ENCODE measurements around the gene GIPC3. TPM values are rescaled to one million over a fixed set of nuclear protein-coding genes. Genes with fewer than 3 reads are reported as not detected.

The GIPC3 gene
- total RNA-seq, 2 experiments from 2014 or later = 0.20 to 0.29 TPM

- Mint-ChIP-seq H3K9me3 (no peaks in the 10 kb centered on the region), H3K36me3 (ENCODE audit: low read depth) (no peaks in the 10 kb centered on the region), H3K27ac (no peak overlapping the region), H3K4me1 (ENCODE audit: low read depth) (peaks cover 3% of the 10 kb centered on the region), H3K4me3 (no peak overlapping the region), H3K27me3 (ENCODE audit: low read depth) (no peaks in the 10 kb centered on the region)
- CTCF ChIA-PET = no interaction called here
- intact Hi-C loops (cut with micrococcal nuclease) = no loop called here
- no peak for DNase-seq
These were observed 46.8 kb downstream of the GIPC3 start for GRCh38 chr19:3632098-3632497.

- Mint-ChIP-seq H3K4me3 (no peak overlapping the region), H3K27ac (no peak overlapping the region), H3K27me3 (ENCODE audit: low read depth) (no peaks in the 10 kb centered on the region), H3K9me3 (no peaks in the 10 kb centered on the region), H3K4me1 (ENCODE audit: low read depth) (no peaks in the 10 kb centered on the region), H3K36me3 (ENCODE audit: low read depth) (no peaks in the 10 kb centered on the region)
- intact Hi-C loops (cut with micrococcal nuclease) = no loop called here
- DNase-seq = no peak
- CTCF ChIA-PET = no interaction called here
These were observed 47.7 kb downstream of the GIPC3 start for GRCh38 chr19:3632739-3633558.

- Mint-ChIP-seq H3K9me3 (no peaks in the 10 kb centered on the region), H3K4me1 (ENCODE audit: low read depth) (no peaks in the 10 kb centered on the region), H3K27me3 (ENCODE audit: low read depth) (no peaks in the 10 kb centered on the region), H3K36me3 (ENCODE audit: low read depth) (peaks cover 2% of the 10 kb centered on the region), H3K27ac (no peak overlapping the region), H3K4me3 (no peak overlapping the region)
- CTCF ChIA-PET = no interaction called here
- intact Hi-C loops (cut with micrococcal nuclease) = no loop called here
- no peak for DNase-seq
These were observed 48.3 kb downstream of the GIPC3 start for GRCh38 chr19:3633559-3633988.

GRCh38 chr19:3634496-3635045, 49.3 kb downstream of the GIPC3 start:
- intact Hi-C loops (cut with micrococcal nuclease) = no loop called here
- Mint-ChIP-seq H3K36me3 (ENCODE audit: low read depth) (peaks cover 3% of the 10 kb centered on the region), H3K27me3 (ENCODE audit: low read depth) (no peaks in the 10 kb centered on the region), H3K27ac (no peak overlapping the region), H3K4me3 (no peak overlapping the region), H3K9me3 (no peaks in the 10 kb centered on the region), H3K4me1 (ENCODE audit: low read depth) (no peaks in the 10 kb centered on the region)
- DNase-seq = no peak
- CTCF ChIA-PET = no interaction called here

GRCh38 chr19:3636506-3636905, 51.2 kb downstream of the GIPC3 start:
- H3K9me3 Mint-ChIP-seq = no peaks in the 10 kb centered on the region
- intact Hi-C loops (cut with micrococcal nuclease) = no loop called here
- CTCF ChIA-PET = no interaction called here
- peaks cover 3% of the 10 kb centered on the region for H3K36me3 Mint-ChIP-seq (ENCODE audit: low read depth)
- H3K4me1 Mint-ChIP-seq (ENCODE audit: low read depth) = no peaks in the 10 kb centered on the region
- no peak for DNase-seq
- H3K4me3 Mint-ChIP-seq = no peak overlapping the region
- H3K27ac Mint-ChIP-seq = no peak overlapping the region
- H3K27me3 Mint-ChIP-seq (ENCODE audit: low read depth) = no peaks in the 10 kb centered on the region

- CTCF ChIA-PET = no interaction called here
- Mint-ChIP-seq H3K9me3 (no peaks in the 10 kb centered on the region), H3K27me3 (ENCODE audit: low read depth) (no peaks in the 10 kb centered on the region), H3K36me3 (ENCODE audit: low read depth) (peaks cover 3% of the 10 kb centered on the region), H3K4me3 (no peak overlapping the region), H3K4me1 (ENCODE audit: low read depth) (no peaks in the 10 kb centered on the region), H3K27ac (no peak overlapping the region)
- no peak for DNase-seq
- intact Hi-C loops (cut with micrococcal nuclease) = no loop called here
These were observed 51.7 kb downstream of the GIPC3 start for GRCh38 chr19:3636962-3637361.

GRCh38 chr19:3637621-3638020, 52.3 kb downstream of the GIPC3 start:
- no peak for DNase-seq
- Mint-ChIP-seq H3K27ac (no peak overlapping the region), H3K4me3 (no peak overlapping the region), H3K36me3 (ENCODE audit: low read depth) (peaks cover 3% of the 10 kb centered on the region), H3K4me1 (ENCODE audit: low read depth) (no peaks in the 10 kb centered on the region), H3K27me3 (ENCODE audit: low read depth) (no peaks in the 10 kb centered on the region), H3K9me3 (no peaks in the 10 kb centered on the region)
- CTCF ChIA-PET = no interaction called here
- intact Hi-C loops (cut with micrococcal nuclease) = no loop called here

GRCh38 chr19:3638208-3639193, 53.2 kb downstream of the GIPC3 start:
- no peak for DNase-seq
- CTCF ChIA-PET = no interaction called here
- Mint-ChIP-seq H3K27me3 (ENCODE audit: low read depth) (no peaks in the 10 kb centered on the region), H3K4me3 (no peak overlapping the region), H3K36me3 (ENCODE audit: low read depth) (peaks cover 3% of the 10 kb centered on the region), H3K27ac (no peak overlapping the region), H3K9me3 (no peaks in the 10 kb centered on the region), H3K4me1 (ENCODE audit: low read depth) (no peaks in the 10 kb centered on the region)
- intact Hi-C loops (cut with micrococcal nuclease) = no loop called here

GRCh38 chr19:3639479-3639878, 54.2 kb downstream of the GIPC3 start:
- no peaks in the 10 kb centered on the region for H3K4me1 Mint-ChIP-seq (ENCODE audit: low read depth)
- H3K36me3 Mint-ChIP-seq (ENCODE audit: low read depth) = peaks cover 3% of the 10 kb centered on the region
- intact Hi-C loops (cut with micrococcal nuclease) = no loop called here
- no peak overlapping the region for H3K4me3 Mint-ChIP-seq
- no peaks in the 10 kb centered on the region for H3K9me3 Mint-ChIP-seq
- no peak overlapping the region for H3K27ac Mint-ChIP-seq
- CTCF ChIA-PET = no interaction called here
- DNase-seq = no peak
- H3K27me3 Mint-ChIP-seq (ENCODE audit: low read depth) = no peaks in the 10 kb centered on the region

GRCh38 chr19:3641515-3642269, 56.4 kb downstream of the GIPC3 start:
- CTCF ChIA-PET = no interaction called here

GRCh38 chr19:3642296-3642695, 57.0 kb downstream of the GIPC3 start:
- CTCF ChIA-PET = no interaction called here
- intact Hi-C loops (cut with micrococcal nuclease) = no loop called here
- Mint-ChIP-seq H3K4me1 (ENCODE audit: low read depth) (no peaks in the 10 kb centered on the region), H3K4me3 (no peak overlapping the region), H3K9me3 (no peaks in the 10 kb centered on the region), H3K36me3 (ENCODE audit: low read depth) (peaks cover 3% of the 10 kb centered on the region), H3K27me3 (ENCODE audit: low read depth) (no peaks in the 10 kb centered on the region), H3K27ac (no peak overlapping the region)
- DNase-seq = no peak

More at GRCh38 chr19:3641515-3642269, 56.4 kb downstream of the GIPC3 start:
- Mint-ChIP-seq H3K27ac (no peak overlapping the region), H3K36me3 (ENCODE audit: low read depth) (peaks cover 3% of the 10 kb centered on the region), H3K27me3 (ENCODE audit: low read depth) (no peaks in the 10 kb centered on the region), H3K4me3 (no peak overlapping the region), H3K4me1 (ENCODE audit: low read depth) (no peaks in the 10 kb centered on the region), H3K9me3 (no peaks in the 10 kb centered on the region)
- intact Hi-C loops (cut with micrococcal nuclease) = no loop called here
- DNase-seq = no peak

Data from activated naive CD4-positive, alpha-beta T cell treated with anti-CD3 and anti-CD28 coated beads for 36 hours (primary cell).